Measurements from ENCODE around the gene ASPN.

Gene ASPN

DNA sequence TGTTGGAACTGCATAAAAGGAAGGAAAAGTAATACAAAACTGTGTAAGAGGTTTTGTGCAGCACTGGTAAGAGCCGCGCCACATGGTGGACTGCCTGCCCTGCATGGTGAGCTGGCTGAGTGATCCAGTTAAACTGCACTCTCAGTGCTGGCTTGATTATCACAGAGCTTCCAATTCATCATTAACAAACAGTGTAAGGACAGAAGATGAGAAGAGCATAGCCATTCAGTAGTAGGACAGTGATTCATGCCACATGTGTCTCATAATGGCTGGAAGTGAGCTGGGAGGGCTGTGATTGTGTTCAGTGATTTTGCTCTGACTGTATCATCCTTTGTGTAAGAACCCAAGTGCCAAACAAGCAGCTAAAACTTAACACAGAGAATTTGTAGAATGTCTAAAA is 14.1 kb downstream of the ASPN start:
- no peak overlapping the region for H3K4me2 ChIP-seq (ENCODE audit: low read depth, low read length, poor library complexity, severe bottlenecking)
- no peaks in the 10 kb centered on the region for H3K36me3 ChIP-seq (ENCODE audit: insufficient read depth, low read length)
- no peak overlapping the region for H2AFZ ChIP-seq (ENCODE audit: low read length)
- H3K79me2 ChIP-seq (ENCODE audit: insufficient read depth, low read length), result no peaks in the 10 kb centered on the region
- TF ChIP-seq CTCF (conservative IDR thresholded peaks at IDR 0.05; ENCODE audit: low read length) (no peak), EZH2phosphoT487 (IDR thresholded peaks at IDR 0.05; ENCODE audit: borderline replicate concordance) (no peak)
- no peaks in the 10 kb centered on the region for H3K27me3 ChIP-seq (ENCODE audit: insufficient read depth, low read length, poor library complexity, severe bottlenecking)
- H3F3A ChIP-seq (ENCODE audit: low read depth), result no peaks in the 10 kb centered on the region
- no peak overlapping the region for H3K9ac ChIP-seq (ENCODE audit: low read depth, low read length, poor library complexity, severe bottlenecking)
- H3K4me1 ChIP-seq (ENCODE audit: insufficient read depth, low read length, poor library complexity, severe bottlenecking), result no peaks in the 10 kb centered on the region
- H3K4me3 ChIP-seq (ENCODE audit: low read length, poor library complexity, severe bottlenecking), result no peak overlapping the region
- H4K20me1 ChIP-seq (ENCODE audit: insufficient read depth, low read length, poor library complexity, severe bottlenecking), result no peaks in the 10 kb centered on the region
- no peaks in the 10 kb centered on the region for H3K9me2 ChIP-seq (replicated peaks; ENCODE audit: low read depth, low read length)
- H3K9me3 ChIP-seq (ENCODE audit: insufficient read depth, low read depth, low read length), result no peaks in the 10 kb centered on the region

GRCh38 chr9:92467511-92467910 is 14.8 kb downstream of the ASPN start:
- Histone ChIP-seq H3K9me3 (ENCODE audit: insufficient read depth, low read depth, low read length) (no peaks in the 10 kb centered on the region), H2AFZ (ENCODE audit: low read length) (no peak overlapping the region), H3K4me1 (ENCODE audit: insufficient read depth, low read length, poor library complexity, severe bottlenecking) (no peaks in the 10 kb centered on the region), H3F3A (ENCODE audit: low read depth) (no peaks in the 10 kb centered on the region), H3K4me2 (ENCODE audit: low read depth, low read length, poor library complexity, severe bottlenecking) (no peak overlapping the region), H3K4me3 (ENCODE audit: low read length, poor library complexity, severe bottlenecking) (no peak overlapping the region), H3K27me3 (ENCODE audit: insufficient read depth, low read length, poor library complexity, severe bottlenecking) (no peaks in the 10 kb centered on the region), H4K20me1 (ENCODE audit: insufficient read depth, low read length, poor library complexity, severe bottlenecking) (no peaks in the 10 kb centered on the region), H3K9me2 (replicated peaks; ENCODE audit: low read depth, low read length) (no peaks in the 10 kb centered on the region), H3K36me3 (ENCODE audit: insufficient read depth, low read length) (no peaks in the 10 kb centered on the region), H3K9ac (ENCODE audit: low read depth, low read length, poor library complexity, severe bottlenecking) (no peak overlapping the region), H3K79me2 (ENCODE audit: insufficient read depth, low read length) (no peaks in the 10 kb centered on the region)
- TF ChIP-seq CTCF (conservative IDR thresholded peaks at IDR 0.05; ENCODE audit: low read length) (no peak), EZH2phosphoT487 (IDR thresholded peaks at IDR 0.05; ENCODE audit: borderline replicate concordance) (no peak)

GRCh38 chr9:92467041-92467440 is 15.3 kb downstream of the ASPN start:
- H3K9me3 ChIP-seq (ENCODE audit: insufficient read depth, low read depth, low read length), result no peaks in the 10 kb centered on the region
- no peaks in the 10 kb centered on the region for H3K36me3 ChIP-seq (ENCODE audit: insufficient read depth, low read length)
- H3K9ac ChIP-seq (ENCODE audit: low read depth, low read length, poor library complexity, severe bottlenecking), result no peak overlapping the region
- no peaks in the 10 kb centered on the region for H4K20me1 ChIP-seq (ENCODE audit: insufficient read depth, low read length, poor library complexity, severe bottlenecking)
- no peaks in the 10 kb centered on the region for H3K79me2 ChIP-seq (ENCODE audit: insufficient read depth, low read length)
- no peaks in the 10 kb centered on the region for H3F3A ChIP-seq (ENCODE audit: low read depth)
- no peak overlapping the region for H3K4me2 ChIP-seq (ENCODE audit: low read depth, low read length, poor library complexity, severe bottlenecking)
- no peaks in the 10 kb centered on the region for H3K4me1 ChIP-seq (ENCODE audit: insufficient read depth, low read length, poor library complexity, severe bottlenecking)
- no peaks in the 10 kb centered on the region for H3K27me3 ChIP-seq (ENCODE audit: insufficient read depth, low read length, poor library complexity, severe bottlenecking)
- no peak overlapping the region for H3K4me3 ChIP-seq (ENCODE audit: low read length, poor library complexity, severe bottlenecking)
- no peaks in the 10 kb centered on the region for H3K9me2 ChIP-seq (replicated peaks; ENCODE audit: low read depth, low read length)
- H2AFZ ChIP-seq (ENCODE audit: low read length), result no peak overlapping the region
- TF ChIP-seq EZH2phosphoT487 (IDR thresholded peaks at IDR 0.05; ENCODE audit: borderline replicate concordance), result no peak

- Histone ChIP-seq H3F3A (ENCODE audit: low read depth) (no peaks in the 10 kb centered on the region), H3K27me3 (ENCODE audit: insufficient read depth, low read length, poor library complexity, severe bottlenecking) (no peaks in the 10 kb centered on the region), H3K4me1 (ENCODE audit: insufficient read depth, low read length, poor library complexity, severe bottlenecking) (no peaks in the 10 kb centered on the region), H3K4me2 (ENCODE audit: low read depth, low read length, poor library complexity, severe bottlenecking) (no peak overlapping the region), H4K20me1 (ENCODE audit: insufficient read depth, low read length, poor library complexity, severe bottlenecking) (no peaks in the 10 kb centered on the region), H3K36me3 (ENCODE audit: insufficient read depth, low read length) (no peaks in the 10 kb centered on the region), H3K4me3 (ENCODE audit: low read length, poor library complexity, severe bottlenecking) (no peak overlapping the region), H2AFZ (ENCODE audit: low read length) (no peak overlapping the region), H3K9ac (ENCODE audit: low read depth, low read length, poor library complexity, severe bottlenecking) (no peak overlapping the region), H3K9me2 (replicated peaks; ENCODE audit: low read depth, low read length) (no peaks in the 10 kb centered on the region), H3K79me2 (ENCODE audit: insufficient read depth, low read length) (no peaks in the 10 kb centered on the region), H3K9me3 (ENCODE audit: insufficient read depth, low read depth, low read length) (no peaks in the 10 kb centered on the region)
- TF ChIP-seq EZH2phosphoT487 (IDR thresholded peaks at IDR 0.05; ENCODE audit: borderline replicate concordance), result no peak
- TF ChIP-seq CTCF (conservative IDR thresholded peaks at IDR 0.05; ENCODE audit: low read length), result no peak
Measured at GRCh38 chr9:92463984-92464383, 18.3 kb downstream of the ASPN start.

All from Loucy (cell line).